Kidney (tissue), 14 donors: ENCODE results near the gene AUTS2. TPM values are rescaled to one million over a fixed set of nuclear protein-coding genes. Genes with fewer than 3 reads are reported as not detected.

Experiments
- DNase-seq, 5 donors: peaks; one replicate each; pipeline ENCODE4 v3.0.0-alpha.2; 2013 to 2020
- FAIRE-seq: peaks from 2 replicates; lab custom pipeline; 2012; peaks lifted over from hg19 to GRCh38; lab: Jason Lieb, UNC
- H3K27ac ChIP-seq, 2 donors: one replicate each; pipeline ENCODE4 v1.7.0; 2013; ENCODE audit warnings: low read depth in 2 of 2, low read length in 2 of 2, inconsistent platforms in 1 of 2
- H3K27me3 ChIP-seq: one replicate; pipeline ENCODE4 v1.7.1; 2013; ENCODE audit warnings: low read length, inconsistent platforms; ENCODE audit not compliant: control insufficient read depth, insufficient read depth
- H3K36me3 ChIP-seq, 3 donors: one replicate each; pipeline versions ENCODE4 v1.7.0 to v1.7.1; 2013; ENCODE audit warnings: low read length in 3 of 3, control low read depth in 1 of 3, inconsistent platforms in 1 of 3; ENCODE audit not compliant: insufficient read depth in 3 of 3, control insufficient read depth in 2 of 3
- H3K4me1 ChIP-seq, 3 donors: one replicate each; pipeline versions ENCODE4 v1.7.0 to v1.7.1; 2013; ENCODE audit warnings: low read length in 3 of 3, inconsistent platforms in 1 of 3, low read depth in 1 of 3; ENCODE audit not compliant: control insufficient read depth in 2 of 3, insufficient read depth in 2 of 3
- H3K4me3 ChIP-seq, 3 donors: one replicate each; pipeline versions ENCODE4 v1.7.0 to v1.8.1; 2013; ENCODE audit warnings: low read length in 3 of 3, control low read depth in 1 of 3, inconsistent platforms in 1 of 3
- H3K9ac ChIP-seq, 3 donors: one replicate each; pipeline versions ENCODE4 v1.7.0 to v1.7.1; 2013; ENCODE audit warnings: low read length in 3 of 3, control low read depth in 1 of 3, inconsistent platforms in 1 of 3
- H3K9me3 ChIP-seq, 3 donors: one replicate each; pipeline versions ENCODE4 v1.7.0 to v1.7.1; 2013; ENCODE audit warnings: low read length in 3 of 3, control low read depth in 1 of 3, inconsistent platforms in 1 of 3; ENCODE audit not compliant: control insufficient read depth in 2 of 3, insufficient read depth in 1 of 3
- CTCF ChIP-seq: IDR thresholded peaks from 3 replicates; pipeline ENCODE4 v1.5.1; 2012; ENCODE audit warnings: mild to moderate bottlenecking, moderate library complexity, borderline replicate concordance; ENCODE audit not compliant: insufficient read depth; ENCODE audit errors: extremely low read depth
- intact Hi-C: fragments of 100-400 bp; cut with DNase I; formaldehyde crosslinking; loops from one replicate; pipeline ENCODE4 v1.11.1; 2022
- polyA plus RNA-seq: library from polyadenylated mRNA; stranded (reverse); fragments of 350-450 nt; fragmentation: Illumina TruSeq; extraction: RNeasy Lipid Tissue Mini Kit (QIAGEN cat#74804); gene quantifications from one replicate; pipeline ENCODE4 v1.2.3, GENCODE V29; 2014; ENCODE audit warnings: low read depth, low replicate concordance; ENCODE audit not compliant: insufficient read depth
- total RNA-seq: library from RNA; stranded (reverse); fragmentation: NEBNext Ultra II Directional; extraction: Animal tissue kit (Norgen Biotek cat#: 25700); gene quantifications from one replicate; pipeline ENCODE4 v1.2.1, GENCODE V29; 2021
- donor health status: control.
- donor health status: control.
- donor health status: control.
- donor health status: control.
- donor health status: control.
- donor health status: DM: yes; HTN: yes; CAD: no.
- donor health status: Normal renal cell carcinoma (clear cell type).

AUTS2 gene
- total and polyA plus RNA-seq, 2 donors from 2014 or later = 5.2 to 33.8 TPM

GRCh38 chr7:70037171-70037933 lies 439.1 kb downstream of the AUTS2 start:
- Histone ChIP-seq H3K36me3 (no peaks in the 10 kb centered on the region), H3K4me1 (peaks cover 0 to 2% (median 0%) of the 10 kb centered on the region in 3 donors), H3K9me3 (no peaks in the 10 kb centered on the region), H3K27ac (no peak overlapping the region), H3K9ac (no peak overlapping the region), H3K27me3 (no peaks in the 10 kb centered on the region), H3K4me3 (no peak overlapping the region)
- TF ChIP-seq CTCF = no peak
- intact Hi-C loops = no loop called here
- DNase-seq = no peak
- FAIRE-seq = peak; percentile 53

GRCh38 chr7:70040051-70040450 lies 441.8 kb downstream of the AUTS2 start:
- intact Hi-C loops = no loop called here

GRCh38 chr7:70040970-70041766 lies 442.9 kb downstream of the AUTS2 start:
- H3K4me3 ChIP-seq = no peak overlapping the region
- H3K9ac ChIP-seq = no peak overlapping the region
- peak in 2 of 5 donors; percentile 59 to 67 for DNase-seq
- H3K36me3 ChIP-seq = no peaks in the 10 kb centered on the region
- no peaks in the 10 kb centered on the region for H3K4me1 ChIP-seq
- no peak overlapping the region for H3K27ac ChIP-seq
- peak; percentile 52 for TF ChIP-seq CTCF
- intact Hi-C loops = no loop called here
- no peaks in the 10 kb centered on the region for H3K9me3 ChIP-seq
- H3K27me3 ChIP-seq = no peaks in the 10 kb centered on the region
- peak; percentile 90 for FAIRE-seq

More at GRCh38 chr7:70040051-70040450, 441.8 kb downstream of the AUTS2 start:
- Histone ChIP-seq H3K4me3 (no peak overlapping the region), H3K27ac (no peak overlapping the region), H3K9me3 (no peaks in the 10 kb centered on the region), H3K9ac (no peak overlapping the region), H3K27me3 (no peaks in the 10 kb centered on the region), H3K4me1 (peaks cover 0 to 2% (median 0%) of the 10 kb centered on the region in 3 donors), H3K36me3 (no peaks in the 10 kb centered on the region)
- FAIRE-seq (no peak), DNase-seq (no peak)
- TF ChIP-seq CTCF = no peak
